SK-N-SH treated with all-trans-retinoic acid at 6 μM for 48 hours (cell line): ENCODE measurements around the gene PRXL2B.

Source experiments
- ATAC-seq: fragments of 200-7000 bp; cut with Tn5 transposase; 3 replicates; pipeline ENCODE4 v1.9.1; 2020; ENCODE audit warnings: mild to moderate bottlenecking, moderate library complexity
- ARNTL ChIP-seq: fragments of 450-650 bp; formaldehyde crosslinking; IDR thresholded peaks from 2 replicates; pipeline ENCODE4 v1.5.0; 2020; ENCODE audit warnings: low read depth, mild to moderate bottlenecking, moderate library complexity, borderline replicate concordance
- BACH2 ChIP-seq: fragments of 250-450 bp; sonication (Bioruptor Pico); IDR thresholded peaks from 2 replicates; pipeline ENCODE4 v1.9.0; 2021; ENCODE audit warnings: mild to moderate bottlenecking, borderline replicate concordance
- CSDC2 ChIP-seq: fragments of 250-450 bp; sonication (Bioruptor Pico); IDR thresholded peaks from 2 replicates; pipeline ENCODE4 v1.5.0; 2020; ENCODE audit warnings: mild to moderate bottlenecking, moderate library complexity
- ESRRG ChIP-seq: fragments of 250-450 bp; sonication (Bioruptor Pico); IDR thresholded peaks from 2 replicates; pipeline ENCODE4 v1.6.1; 2021; ENCODE audit warnings: mild to moderate bottlenecking
- GLIS3 ChIP-seq: fragments of 250-450 bp; sonication (Bioruptor Pico); IDR thresholded peaks from 2 replicates; pipeline ENCODE4 v1.5.0; 2020; ENCODE audit warnings: mild to moderate bottlenecking, moderate library complexity
- ISL1 ChIP-seq: fragments of 250-450 bp; sonication (Bioruptor Pico); IDR thresholded peaks from 2 replicates; pipeline ENCODE4 v2.1.2; 2022; ENCODE audit warnings: mild to moderate bottlenecking, moderate library complexity
- OSR1 ChIP-seq: fragments of 250-450 bp; sonication (Bioruptor Pico); IDR thresholded peaks from 2 replicates; pipeline ENCODE4 v1.8.0; 2022; ENCODE audit warnings: moderate library complexity, mild to moderate bottlenecking, inconsistent platforms
- PATZ1 ChIP-seq: fragments of 250-450 bp; sonication (Bioruptor Pico); IDR thresholded peaks from 2 replicates; pipeline ENCODE4 v1.8.0; 2020; ENCODE audit warnings: mild to moderate bottlenecking, moderate library complexity, borderline replicate concordance
- POU6F1 ChIP-seq: fragments of 250-450 bp; sonication (Bioruptor Pico); IDR thresholded peaks from 2 replicates; pipeline ENCODE4 v1.8.0; 2021; ENCODE audit warnings: low read depth, mild to moderate bottlenecking, moderate library complexity, borderline replicate concordance
- PPARA ChIP-seq: fragments of 250-450 bp; sonication (Bioruptor Pico); IDR thresholded peaks from 2 replicates; pipeline ENCODE4 v1.5.0; 2020; ENCODE audit warnings: mild to moderate bottlenecking, borderline replicate concordance
- RARB ChIP-seq: fragments of 250-450 bp; sonication (Bioruptor Pico); IDR thresholded peaks from 2 replicates; pipeline ENCODE4 v1.8.0; 2021; ENCODE audit warnings: mild to moderate bottlenecking, moderate library complexity
- SNAI2 ChIP-seq: fragments of 250-450 bp; sonication (Bioruptor Pico); IDR thresholded peaks from 2 replicates; pipeline ENCODE4 v1.5.0; 2020; ENCODE audit warnings: mild to moderate bottlenecking, moderate library complexity
- TCF4 ChIP-seq: fragments of 250-450 bp; sonication (Bioruptor Pico); IDR thresholded peaks from 2 replicates; pipeline ENCODE4 v1.8.0; 2021; ENCODE audit warnings: mild to moderate bottlenecking, moderate library complexity, borderline replicate concordance
- TOX ChIP-seq: fragments of 250-450 bp; sonication (Bioruptor Pico); IDR thresholded peaks from 2 replicates; pipeline ENCODE4 v1.8.0; 2021; ENCODE audit warnings: mild to moderate bottlenecking, moderate library complexity, borderline replicate concordance
- TSHZ2 ChIP-seq: fragments of 250-450 bp; sonication (Bioruptor Pico); IDR thresholded peaks from 2 replicates; pipeline ENCODE4 v1.5.0; 2020; ENCODE audit warnings: mild to moderate bottlenecking, moderate library complexity
- ZC3H10 ChIP-seq: fragments of 250-450 bp; sonication (Bioruptor Pico); IDR thresholded peaks from 2 replicates; pipeline ENCODE4 v1.5.1; 2021; ENCODE audit warnings: mild to moderate bottlenecking, moderate library complexity
- ZFP3 ChIP-seq: fragments of 250-450 bp; sonication (Bioruptor Pico); IDR thresholded peaks from 2 replicates; pipeline ENCODE4 v1.5.0; 2020; ENCODE audit warnings: mild to moderate bottlenecking, moderate library complexity
- ZFP30 ChIP-seq: fragments of 450-650 bp; formaldehyde crosslinking; IDR thresholded peaks from 2 replicates; pipeline ENCODE4 v1.5.0; 2022; ENCODE audit warnings: mild to moderate bottlenecking, moderate library complexity
- ZNF565 ChIP-seq: fragments of 450-650 bp; formaldehyde crosslinking; conservative IDR thresholded peaks from 2 replicates; pipeline ENCODE4 v1.5.0; 2020; ENCODE audit warnings: low read depth, mild to moderate bottlenecking, moderate library complexity
- ZNF70 ChIP-seq: fragments of 450-650 bp; formaldehyde crosslinking; IDR thresholded peaks from 2 replicates; pipeline ENCODE4 v1.5.0; 2020; ENCODE audit warnings: mild to moderate bottlenecking, moderate library complexity
- TF ChIP-seq, protein P1 (sequence below): fragments of 250-450 bp; sonication (Bioruptor Pico); IDR thresholded peaks from 2 replicates; pipeline ENCODE4 v1.5.1; 2020; ENCODE audit warnings: low read depth, mild to moderate bottlenecking, moderate library complexity

The PRXL2B gene

GRCh38 chr1:2603521-2604155 is 17.1 kb downstream of the PRXL2B start:
- TF ChIP-seq PATZ1 (CRISPR knock-in tag) (no peak), OSR1 (no peak), ARNTL (no peak), ZNF565 (CRISPR knock-in tag) (no peak), TSHZ2 (CRISPR knock-in tag) (no peak), ZC3H10 (CRISPR knock-in tag) (no peak), ZNF70 (no peak), RARB (CRISPR knock-in tag) (no peak)
- TF ChIP-seq, protein P1, sequence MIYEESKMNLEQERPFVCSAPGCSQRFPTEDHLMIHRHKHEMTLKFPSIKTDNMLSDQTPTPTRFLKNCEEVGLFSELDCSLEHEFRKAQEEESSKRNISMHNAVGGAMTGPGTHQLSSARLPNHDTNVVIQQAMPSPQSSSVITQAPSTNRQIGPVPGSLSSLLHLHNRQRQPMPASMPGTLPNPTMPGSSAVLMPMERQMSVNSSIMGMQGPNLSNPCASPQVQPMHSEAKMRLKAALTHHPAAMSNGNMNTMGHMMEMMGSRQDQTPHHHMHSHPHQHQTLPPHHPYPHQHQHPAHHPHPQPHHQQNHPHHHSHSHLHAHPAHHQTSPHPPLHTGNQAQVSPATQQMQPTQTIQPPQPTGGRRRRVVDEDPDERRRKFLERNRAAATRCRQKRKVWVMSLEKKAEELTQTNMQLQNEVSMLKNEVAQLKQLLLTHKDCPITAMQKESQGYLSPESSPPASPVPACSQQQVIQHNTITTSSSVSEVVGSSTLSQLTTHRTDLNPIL (CRISPR knock-in tag): no peak

DNA sequence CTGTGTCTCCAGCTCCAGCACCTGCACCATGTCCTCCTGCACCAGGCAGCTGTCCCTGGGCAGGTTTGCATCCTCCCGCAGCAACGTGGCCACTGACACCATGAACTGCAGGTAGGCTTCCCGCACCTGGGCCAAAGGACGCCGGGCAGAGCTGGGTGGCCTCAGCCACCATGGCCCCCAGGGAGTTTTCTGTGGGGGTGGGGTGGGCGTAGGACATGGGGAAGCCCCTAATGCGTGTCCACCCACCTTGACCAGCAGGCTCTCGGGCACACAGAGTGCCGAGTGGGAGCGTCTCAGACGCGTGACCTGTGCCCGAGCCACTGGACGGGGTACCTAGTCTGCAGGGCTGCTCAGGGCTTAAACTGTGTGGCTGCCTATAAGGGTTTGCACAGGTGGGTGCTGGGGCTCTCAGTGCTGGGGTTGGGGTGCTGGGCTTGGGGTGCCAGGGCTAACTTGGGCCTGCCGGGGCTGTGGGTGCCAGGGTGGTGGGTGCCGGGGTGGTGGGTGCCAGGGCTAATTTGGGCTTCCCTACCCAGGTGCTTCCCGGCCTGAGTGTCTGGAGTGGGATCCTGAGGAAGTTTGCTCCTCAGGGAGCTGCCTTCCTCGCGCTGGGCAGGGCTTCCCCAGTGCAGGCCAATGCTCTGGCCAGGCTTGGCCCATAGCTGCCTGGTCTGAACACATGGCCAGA is 17.7 kb downstream of the PRXL2B start:
- ATAC-seq: no peak
- TF ChIP-seq POU6F1 (CRISPR knock-in tag) (no peak), ARNTL (no peak), ZC3H10 (CRISPR knock-in tag) (no peak), CSDC2 (CRISPR knock-in tag) (no peak), ZFP30 (no peak), SNAI2 (CRISPR knock-in tag) (no peak), ZNF565 (CRISPR knock-in tag) (no peak), PPARA (CRISPR knock-in tag) (no peak), OSR1 (no peak), GLIS3 (CRISPR knock-in tag) (no peak), PATZ1 (CRISPR knock-in tag) (no peak), ZFP3 (no peak), BACH2 (CRISPR knock-in tag) (no peak), ESRRG (CRISPR knock-in tag) (no peak)

More at GRCh38 chr1:2603521-2604155, 17.1 kb downstream of the PRXL2B start:
- no peak for ATAC-seq

- TF ChIP-seq BACH2 (CRISPR knock-in tag) (no peak), TCF4 (CRISPR knock-in tag) (no peak), ZC3H10 (CRISPR knock-in tag) (no peak), PPARA (CRISPR knock-in tag) (no peak), ZFP3 (no peak), ZNF70 (no peak), OSR1 (no peak), POU6F1 (CRISPR knock-in tag) (no peak), PATZ1 (CRISPR knock-in tag) (no peak), GLIS3 (CRISPR knock-in tag) (no peak), ISL1 (CRISPR knock-in tag) (no peak), TOX (no peak), SNAI2 (CRISPR knock-in tag) (no peak)
- ATAC-seq: no peak
Observed at GRCh38 chr1:2604844-2605508, 18.4 kb downstream of the PRXL2B start.
